GM12864 (cell line): Measurements from ENCODE around the gene VPS52.
"Not testable (repeated sequence)": the region's sequence is repeated elsewhere in the genome, so short reads cannot be mapped to it uniquely, and the experiment has no call there.

Experiments
- DNase-seq: peaks from one replicate; pipeline ENCODE4 v3.0.0-alpha.2; 2011; ENCODE audit warnings: low read depth
- H3K4me3 ChIP-seq: 2 replicates; pipeline ENCODE4 v1.5.1; 2011; ENCODE audit warnings: mild to moderate bottlenecking, low read depth, low read length, control low read depth
- CTCF ChIP-seq: IDR thresholded peaks from 2 replicates; pipeline ENCODE4 v1.5.1; 2011; ENCODE audit warnings: low read depth, mild to moderate bottlenecking, moderate library complexity, low read length, control low read depth, inconsistent platforms; ENCODE audit errors: missing control alignments

Gene VPS52

GRCh38 chr6:33243476-33243875, 28.2 kb downstream of the VPS52 start:
- no peak overlapping the region for H3K4me3 ChIP-seq

GRCh38 chr6:33241968-33242367, 29.7 kb downstream of the VPS52 start:
- H3K4me3 ChIP-seq: no peak overlapping the region
- no peak for DNase-seq
- no peak for TF ChIP-seq CTCF

More at GRCh38 chr6:33243476-33243875, 28.2 kb downstream of the VPS52 start:
- TF ChIP-seq CTCF: no peak
- no peak for DNase-seq

- no peak for DNase-seq
- H3K4me3 ChIP-seq: no peak overlapping the region
- TF ChIP-seq CTCF: no peak
Observed at GRCh38 chr6:33237741-33238140, 33.9 kb downstream of the VPS52 start.

- no peak for TF ChIP-seq CTCF
- H3K4me3 ChIP-seq: no peak overlapping the region
- no peak for DNase-seq
Observed at GRCh38 chr6:33236852-33237251, 34.8 kb downstream of the VPS52 start.

- H3K4me3 ChIP-seq: no peak overlapping the region
- no peak for TF ChIP-seq CTCF
- no peak for DNase-seq
Observed at GRCh38 chr6:33236328-33236727, 35.3 kb downstream of the VPS52 start.

- no peak overlapping the region for H3K4me3 ChIP-seq
- no peak for TF ChIP-seq CTCF
Observed at GRCh38 chr6:33235221-33235634, 36.4 kb downstream of the VPS52 start.

GRCh38 chr6:33226503-33227120, 45.1 kb downstream of the VPS52 start:
- not testable (repeated sequence) for DNase-seq, H3K4me3 ChIP-seq

More at GRCh38 chr6:33235221-33235634, 36.4 kb downstream of the VPS52 start:
- DNase-seq: no peak

- no peak for TF ChIP-seq CTCF
- H3K4me3 ChIP-seq: no peak overlapping the region
- no peak for DNase-seq
Observed at GRCh38 chr6:33217681-33218080, 54.0 kb downstream of the VPS52 start.
